Hindlimb muscle (tissue), 1 donor: ENCODE results near the gene CCDC102A. TPM values are rescaled to one million over a fixed set of nuclear protein-coding genes. Genes with fewer than 3 reads are reported as not detected.

Experiments used
- DNase-seq: peaks from one replicate; pipeline ENCODE4 v3.0.0-alpha.2; 2013
- polyA plus RNA-seq: library from polyadenylated mRNA; unstranded; fragments of 120-200 nt; gene quantifications from one replicate; pipeline ENCODE4 v1.2.1, GENCODE V29; 2013; ENCODE audit not compliant: insufficient read length

Gene CCDC102A
- polyA plus RNA-seq, 1 donor, result 12.8 TPM

GRCh38 chr16:57535680-57536305 is 578 bp downstream of the CCDC102A start:
- peak; percentile 95 for DNase-seq

- no peak for DNase-seq
Measured at GRCh38 chr16:57534881-57535658, 1.3 kb downstream of the CCDC102A start.

- no peak for DNase-seq
Measured at GRCh38 chr16:57534337-57534880, 2.0 kb downstream of the CCDC102A start.

- no peak for DNase-seq
Measured at GRCh38 chr16:57533431-57534336, 2.7 kb downstream of the CCDC102A start.

- DNase-seq, result no peak
Measured at GRCh38 chr16:57532266-57532625, 4.1 kb downstream of the CCDC102A start.

- DNase-seq, result no peak
Measured at GRCh38 chr16:57531635-57532265, 4.6 kb downstream of the CCDC102A start.

- DNase-seq, result no peak
Measured at GRCh38 chr16:57531253-57531575, 5.2 kb downstream of the CCDC102A start.

GRCh38 chr16:57530522-57531252 is 5.7 kb downstream of the CCDC102A start:
- no peak for DNase-seq

- no peak for DNase-seq
Measured at GRCh38 chr16:57530104-57530521, 6.3 kb downstream of the CCDC102A start.

- DNase-seq, result no peak
Measured at GRCh38 chr16:57529391-57530103, 6.8 kb downstream of the CCDC102A start.

GRCh38 chr16:57528499-57529390 is 7.6 kb downstream of the CCDC102A start:
- DNase-seq, result no peak

- no peak for DNase-seq
Measured at GRCh38 chr16:57527610-57528360, 8.6 kb downstream of the CCDC102A start.

- DNase-seq, result no peak
Measured at GRCh38 chr16:57527027-57527426, 9.3 kb downstream of the CCDC102A start.

- no peak for DNase-seq
Measured at GRCh38 chr16:57526498-57526897, 9.9 kb downstream of the CCDC102A start.

- no peak for DNase-seq
Measured at GRCh38 chr16:57525761-57526160, 10.6 kb downstream of the CCDC102A start.

GRCh38 chr16:57522960-57523359 is 13.4 kb downstream of the CCDC102A start:
- DNase-seq, result no peak

- DNase-seq, result peak; percentile 78
Measured at GRCh38 chr16:57519796-57520360, 16.5 kb downstream of the CCDC102A start.

- DNase-seq, result no peak
Measured at GRCh38 chr16:57518922-57519321, 17.4 kb downstream of the CCDC102A start.

- no peak for DNase-seq
Measured at GRCh38 chr16:57518520-57518919, 17.9 kb downstream of the CCDC102A start.
